Stimulated activated naive CD8-positive, alpha-beta T cell treated with anti-CD3 and anti-CD28 coated beads, Interleukin-15, amount 100 ng/mL, for 72 hours (primary cell): ENCODE data around the gene ARL10.

Source experiments
- ATAC-seq: fragments of 150-1000 bp; cut with Tn5 transposase; 2 replicates; pipeline ENCODE4 v1.10.0; 2021; ENCODE audit warnings: mild to moderate bottlenecking, moderate library complexity
- DNase-seq, 2 donors: peaks; one replicate each; pipeline ENCODE4 v3.0.0; 2021 to 2022
- H3K27ac Mint-ChIP-seq, 2 donors: one replicate each; pipeline ENCODE4 v1.8.0; 2022; ENCODE audit warnings: mild to moderate bottlenecking in 2 of 2, mixed read lengths in 2 of 2, moderate library complexity in 2 of 2
- H3K27me3 Mint-ChIP-seq: one replicate; pipeline ENCODE4 v1.8.0; 2022; ENCODE audit warnings: mixed read lengths
- H3K4me1 Mint-ChIP-seq: one replicate; pipeline ENCODE4 v1.8.0; 2022; ENCODE audit warnings: mild to moderate bottlenecking, mixed read lengths
- H3K4me3 Mint-ChIP-seq, 2 donors: one replicate each; pipeline ENCODE4 v1.8.0; 2022; ENCODE audit warnings: mild to moderate bottlenecking in 2 of 2, mixed read lengths in 2 of 2, moderate library complexity in 1 of 2
- H3K9me3 Mint-ChIP-seq, 2 donors: one replicate each; pipeline ENCODE4 v1.8.0; 2022; ENCODE audit warnings: mixed read lengths in 2 of 2

ARL10 gene

DNA sequence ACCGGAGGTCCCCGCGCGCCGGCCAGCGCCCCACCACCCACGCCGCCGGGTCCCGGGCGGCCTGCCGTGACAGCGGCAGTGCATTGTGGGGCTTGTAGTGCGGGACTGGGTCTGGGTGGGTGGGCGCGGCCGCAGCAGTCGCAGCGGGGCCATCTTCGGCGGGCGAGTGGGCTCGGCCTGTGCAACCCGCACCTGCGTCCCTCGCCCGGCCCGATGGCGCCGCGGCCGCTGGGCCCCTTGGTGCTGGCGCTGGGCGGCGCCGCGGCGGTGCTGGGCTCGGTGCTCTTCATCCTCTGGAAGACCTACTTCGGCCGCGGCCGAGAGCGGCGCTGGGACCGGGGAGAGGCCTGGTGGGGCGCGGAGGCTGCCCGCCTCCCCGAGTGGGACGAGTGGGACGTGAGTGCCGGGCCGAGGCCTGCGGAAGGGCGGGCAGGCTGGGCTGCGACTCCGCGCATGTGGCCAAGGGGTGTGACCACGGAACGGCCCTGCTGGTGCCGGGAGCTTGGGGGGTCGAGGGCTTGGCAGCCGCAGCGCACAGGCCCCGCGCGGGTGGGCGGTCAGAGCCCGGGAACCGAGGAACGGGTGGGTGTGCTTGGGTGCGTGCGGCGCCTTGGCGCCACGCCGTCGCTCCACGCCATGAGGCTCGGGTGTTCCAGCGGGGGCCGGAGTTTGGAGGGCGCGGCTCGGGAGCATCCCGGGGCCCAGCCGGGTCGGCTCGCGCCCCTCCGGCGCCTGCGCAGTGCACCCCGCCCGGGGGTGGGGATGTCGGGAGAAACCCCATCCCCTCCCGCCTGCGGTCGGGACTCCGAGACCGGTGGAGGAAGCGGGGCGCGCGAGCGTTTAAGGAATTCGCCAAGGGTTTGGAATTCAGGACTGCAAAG lies at the start of gene ARL10:
Gene ARL10 (plus strand): TSS at position 137 of the 881 bp plus-strand sequence. CDS start 77 bp downstream, at position 214.
- DNase-seq (peak; percentile 60 to 64), ATAC-seq (peak; percentile 53)
- Mint-ChIP-seq H3K4me3 (peak within 1 kb of the TSS; percentile 81 to 84), H3K4me1 (peaks cover 43% of the 10 kb centered on the region), H3K27ac (peak within 1 kb of the TSS; percentile 71 to 79), H3K9me3 (no peaks in the 10 kb centered on the region), H3K27me3 (no peaks in the 10 kb centered on the region)

DNA sequence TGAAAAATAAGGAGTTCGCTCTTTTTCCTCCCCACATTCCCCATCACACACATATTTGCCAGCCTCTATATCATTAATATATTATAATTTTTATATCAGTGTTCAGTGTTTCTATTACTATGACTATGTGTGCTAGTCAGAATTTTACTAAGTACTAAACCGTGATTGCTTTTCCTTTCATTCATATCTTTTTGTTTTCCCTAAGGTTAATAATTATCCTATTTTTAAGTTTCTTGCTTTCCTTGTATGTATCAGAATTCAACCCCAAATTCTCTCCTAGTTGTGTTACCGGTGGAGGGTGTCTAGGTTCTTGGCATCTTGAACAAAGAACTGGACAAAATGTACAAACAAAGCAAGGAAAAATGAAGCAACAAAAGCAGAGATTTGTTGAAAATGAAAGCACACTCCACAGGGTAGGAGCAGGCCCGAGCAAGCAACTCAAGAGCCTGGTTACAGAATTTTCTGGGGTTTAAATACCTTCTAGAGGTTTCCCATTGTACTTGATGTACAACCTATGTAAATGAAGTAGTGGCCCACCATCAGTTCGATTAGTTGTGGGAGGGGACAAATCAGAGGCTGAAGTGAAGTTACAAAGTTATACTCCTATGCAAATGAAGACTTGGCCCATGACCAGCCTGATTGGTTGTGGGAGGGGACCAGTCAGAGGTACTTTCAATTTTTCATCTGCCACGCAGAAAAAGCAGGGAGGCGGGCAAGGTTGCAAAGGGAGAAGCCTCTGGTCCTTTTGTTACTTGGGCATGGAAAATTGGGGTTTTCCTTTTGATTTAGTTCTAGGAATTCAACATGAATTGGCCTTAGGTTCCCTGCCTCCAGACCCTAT lies 47.5 kb upstream of the ARL10 start:
- DNase-seq (no peak), ATAC-seq (no peak)
- Mint-ChIP-seq H3K4me3 (no peak overlapping the region), H3K27ac (no peak overlapping the region), H3K9me3 (no peaks in the 10 kb centered on the region), H3K27me3 (no peaks in the 10 kb centered on the region), H3K4me1 (no peaks in the 10 kb centered on the region)

DNA sequence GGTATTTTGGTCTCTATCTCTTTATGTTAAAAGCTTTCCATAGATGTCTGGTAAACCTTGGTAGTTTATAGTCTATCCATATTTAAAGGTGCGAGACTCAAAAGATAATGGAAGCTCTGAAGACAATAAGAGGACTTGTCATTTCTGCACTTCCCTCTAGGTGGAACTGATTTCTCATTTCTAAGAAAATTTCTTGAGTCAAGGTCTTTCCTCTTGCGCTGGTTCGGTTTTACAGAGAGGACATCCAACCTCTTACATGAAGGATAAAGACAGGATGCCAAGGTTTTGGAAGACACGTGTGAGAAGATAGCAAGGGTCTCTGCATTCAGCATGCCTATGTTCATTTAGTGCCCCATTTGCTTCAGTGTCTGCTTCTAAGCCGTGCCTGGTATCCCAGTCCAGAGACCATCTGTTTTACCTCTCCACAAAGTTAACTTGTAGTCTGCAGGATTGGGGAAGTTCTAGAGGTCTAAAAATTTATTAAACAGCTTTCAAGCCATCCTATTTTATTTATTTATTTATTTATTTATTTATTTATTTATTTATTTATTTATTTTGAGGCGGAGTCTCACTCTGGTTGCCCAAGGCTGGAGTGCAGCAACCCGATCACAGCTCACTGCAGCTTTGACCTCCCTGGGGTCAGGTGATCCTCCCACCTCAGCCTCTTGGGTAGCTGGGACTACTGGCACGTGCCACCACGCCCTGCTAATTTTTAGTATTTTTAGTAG lies 45.3 kb upstream of the ARL10 start:
- Mint-ChIP-seq H3K4me1 (no peaks in the 10 kb centered on the region), H3K9me3 (no peaks in the 10 kb centered on the region), H3K27ac (peak overlapping the region in 1 of 2 donors; percentile 55), H3K4me3 (no peak overlapping the region), H3K27me3 (no peaks in the 10 kb centered on the region)
- ATAC-seq (no peak), DNase-seq (no peak)

DNA sequence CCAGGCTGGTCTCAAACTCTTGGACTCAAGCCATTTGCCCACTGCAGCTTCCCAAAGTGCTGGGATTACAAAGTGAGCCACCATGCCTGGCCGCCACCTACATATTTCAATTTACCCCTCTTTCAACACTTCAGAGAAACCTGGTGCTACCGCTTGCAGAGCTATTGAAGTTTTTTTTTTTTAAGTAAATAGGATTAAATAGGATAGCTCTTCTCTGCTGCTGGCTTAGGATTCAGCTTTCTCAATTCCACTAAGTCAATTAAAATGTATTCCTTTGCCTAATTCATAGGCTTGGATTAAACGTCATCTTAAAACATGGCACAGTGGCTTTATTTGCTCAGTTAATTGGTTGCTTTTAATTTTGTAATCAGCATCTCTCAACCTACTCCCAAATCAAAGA lies 44.7 kb upstream of the ARL10 start:
- Mint-ChIP-seq H3K27me3 (no peaks in the 10 kb centered on the region), H3K4me3 (no peak overlapping the region), H3K9me3 (no peaks in the 10 kb centered on the region), H3K4me1 (no peaks in the 10 kb centered on the region), H3K27ac (no peak overlapping the region)
- ATAC-seq (no peak), DNase-seq (no peak)

- H3K27ac Mint-ChIP-seq, result no peak overlapping the region
- no peak overlapping the region for H3K4me3 Mint-ChIP-seq
- H3K9me3 Mint-ChIP-seq, result peaks cover 0 to 14% of the 10 kb centered on the region in 2 donors
- no peak for ATAC-seq
- no peak for DNase-seq
- no peaks in the 10 kb centered on the region for H3K4me1 Mint-ChIP-seq
- H3K27me3 Mint-ChIP-seq, result no peaks in the 10 kb centered on the region
These were observed 31.1 kb upstream of the ARL10 start for GRCh38 chr5:176334031-176334770.

GRCh38 chr5:176337913-176338312 lies 27.4 kb upstream of the ARL10 start:
- no peak overlapping the region for H3K4me3 Mint-ChIP-seq
- peaks cover 0 to 14% of the 10 kb centered on the region in 2 donors for H3K9me3 Mint-ChIP-seq
- no peak overlapping the region for H3K27ac Mint-ChIP-seq
- no peaks in the 10 kb centered on the region for H3K4me1 Mint-ChIP-seq
- no peak for ATAC-seq
- DNase-seq, result no peak
- no peaks in the 10 kb centered on the region for H3K27me3 Mint-ChIP-seq

DNA sequence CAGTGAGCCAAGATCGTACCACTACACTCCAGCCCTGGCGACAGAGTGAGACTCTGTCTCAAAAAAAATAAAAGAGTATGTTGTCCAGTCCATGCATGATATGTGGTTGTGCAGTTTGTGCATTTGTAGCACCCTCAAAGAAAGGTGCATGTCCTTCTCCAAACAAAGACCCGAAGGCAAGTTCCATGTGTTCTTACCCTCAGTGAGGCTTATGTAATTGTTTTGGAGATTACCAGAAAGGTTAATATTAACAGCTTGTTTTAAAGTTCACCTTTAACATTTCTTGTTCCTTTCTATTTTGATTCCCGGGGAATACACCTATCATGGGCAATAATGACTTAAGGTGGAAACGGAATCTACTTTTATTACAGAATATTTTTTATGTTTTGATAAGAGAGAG lies 26.0 kb upstream of the ARL10 start:
- Mint-ChIP-seq H3K27me3 (no peaks in the 10 kb centered on the region), H3K4me1 (no peaks in the 10 kb centered on the region), H3K4me3 (no peak overlapping the region), H3K27ac (no peak overlapping the region), H3K9me3 (peaks cover 0 to 5% of the 10 kb centered on the region in 2 donors)
- no peak for ATAC-seq
- no peak for DNase-seq

GRCh38 chr5:176341325-176342157 lies 23.7 kb upstream of the ARL10 start:
- ATAC-seq, result no peak
- Mint-ChIP-seq H3K27ac (peak overlapping the region; percentile 45 to 66), H3K9me3 (no peaks in the 10 kb centered on the region), H3K27me3 (no peaks in the 10 kb centered on the region), H3K4me1 (no peaks in the 10 kb centered on the region), H3K4me3 (no peak overlapping the region)
- no peak for DNase-seq

- H3K27me3 Mint-ChIP-seq, result no peaks in the 10 kb centered on the region
- DNase-seq (no peak), ATAC-seq (no peak)
- H3K4me1 Mint-ChIP-seq, result no peaks in the 10 kb centered on the region
- H3K27ac Mint-ChIP-seq, result peak overlapping the region in 1 of 2 donors; percentile 66
- H3K4me3 Mint-ChIP-seq, result no peak overlapping the region
- no peaks in the 10 kb centered on the region for H3K9me3 Mint-ChIP-seq
These were observed 23.2 kb upstream of the ARL10 start for GRCh38 chr5:176342158-176342483.

- ATAC-seq (no peak), DNase-seq (no peak)
- Mint-ChIP-seq H3K27ac (no peak overlapping the region), H3K9me3 (no peaks in the 10 kb centered on the region), H3K4me1 (no peaks in the 10 kb centered on the region), H3K27me3 (no peaks in the 10 kb centered on the region), H3K4me3 (no peak overlapping the region)
These were observed 22.4 kb upstream of the ARL10 start for GRCh38 chr5:176342766-176343458.

DNA sequence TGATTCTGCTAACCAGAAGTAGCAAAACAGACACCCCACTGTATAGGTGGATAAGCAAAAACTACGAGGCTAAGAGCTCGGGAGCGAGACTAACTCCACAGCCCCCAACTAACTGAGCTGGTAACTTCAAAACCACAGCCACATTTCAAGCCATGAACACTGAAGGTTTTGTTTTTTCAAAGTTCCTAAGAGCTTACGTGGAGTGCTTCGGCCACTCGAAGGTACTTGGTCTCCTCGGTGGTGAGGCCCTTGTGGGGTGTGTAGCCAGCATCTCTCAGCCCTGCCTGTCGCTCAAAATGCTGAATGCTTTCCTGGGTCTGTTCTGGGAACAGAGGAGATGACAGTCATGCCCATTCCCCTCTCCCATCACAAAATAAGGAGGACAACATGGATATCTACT lies 14.9 kb upstream of the ARL10 start:
- H3K27me3 Mint-ChIP-seq, result no peaks in the 10 kb centered on the region
- H3K27ac Mint-ChIP-seq, result peak overlapping the region in 1 of 2 donors; percentile 39
- no peaks in the 10 kb centered on the region for H3K9me3 Mint-ChIP-seq
- no peak overlapping the region for H3K4me3 Mint-ChIP-seq
- H3K4me1 Mint-ChIP-seq, result peaks cover 17% of the 10 kb centered on the region
- DNase-seq (no peak), ATAC-seq (no peak)

DNA sequence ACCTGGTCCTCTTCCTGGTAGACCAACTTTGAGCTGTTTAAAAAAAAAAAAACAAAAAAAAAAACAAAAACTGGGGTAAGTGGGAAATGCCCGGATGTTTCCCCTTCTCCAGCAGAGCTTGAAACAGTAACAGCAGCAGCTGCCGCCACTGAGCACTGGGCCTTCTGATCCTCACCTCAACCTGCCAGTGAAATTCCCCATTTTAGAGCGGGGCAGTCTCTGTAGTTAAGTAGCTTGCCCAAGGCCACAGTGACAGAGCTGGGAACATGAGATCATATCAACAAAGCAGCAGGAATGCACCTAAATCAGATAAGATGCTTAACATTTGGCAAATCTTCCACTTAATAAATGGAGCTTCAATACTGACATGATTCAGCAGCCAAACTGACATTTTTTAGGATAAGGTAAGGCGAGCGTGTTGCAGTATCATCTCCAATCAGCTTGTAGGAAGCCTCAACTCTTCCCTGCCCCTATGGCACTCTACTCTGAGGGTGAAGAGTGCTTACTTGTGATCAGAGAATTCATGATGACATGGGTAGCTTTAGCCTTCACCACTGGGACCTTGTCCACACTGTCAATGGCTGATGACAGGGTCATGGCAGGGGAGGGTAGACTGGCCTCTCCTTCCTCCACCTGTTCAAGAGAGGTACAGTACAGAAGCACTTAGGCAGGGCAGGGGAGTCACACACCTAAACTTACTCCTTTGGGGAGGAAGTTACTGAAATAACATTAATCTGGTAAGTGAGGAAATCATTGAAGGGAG lies 13.0 kb upstream of the ARL10 start:
- Mint-ChIP-seq H3K4me3 (no peak overlapping the region), H3K4me1 (peaks cover 20% of the 10 kb centered on the region), H3K27me3 (no peaks in the 10 kb centered on the region), H3K27ac (no peak overlapping the region), H3K9me3 (no peaks in the 10 kb centered on the region)
- ATAC-seq (no peak), DNase-seq (no peak)

DNA sequence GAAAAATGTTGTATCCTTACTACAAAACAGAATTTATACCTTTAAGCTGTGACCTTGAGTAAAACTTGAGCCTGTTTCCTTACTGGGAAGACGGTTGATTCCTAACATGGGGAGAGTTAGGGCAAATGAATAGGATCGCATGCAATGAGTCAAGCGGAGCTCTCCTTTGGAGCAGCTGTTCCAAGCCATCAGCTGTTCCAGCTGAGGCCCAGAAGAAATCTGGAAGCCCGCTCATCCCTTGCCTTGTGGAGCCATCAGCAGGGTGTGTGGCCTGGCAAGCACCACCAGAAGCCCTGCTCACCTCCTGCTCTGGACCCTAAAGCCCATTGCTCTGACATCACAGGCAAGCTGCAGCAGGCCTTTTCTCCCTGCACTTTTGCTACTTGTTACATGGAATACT lies 11.8 kb upstream of the ARL10 start:
- no peak overlapping the region for H3K4me3 Mint-ChIP-seq
- no peak for ATAC-seq
- peaks cover 31% of the 10 kb centered on the region for H3K4me1 Mint-ChIP-seq
- H3K9me3 Mint-ChIP-seq, result no peaks in the 10 kb centered on the region
- no peak for DNase-seq
- no peaks in the 10 kb centered on the region for H3K27me3 Mint-ChIP-seq
- H3K27ac Mint-ChIP-seq, result peak overlapping the region in 1 of 2 donors; percentile 10
